Activated CD8-positive, alpha-beta memory T cell treated with anti-CD3 and anti-CD28 coated beads for 36 hours (primary cell): ENCODE measurements around the gene HSPA12B. TPM values are rescaled to one million over a fixed set of nuclear protein-coding genes. Genes with fewer than 3 reads are reported as not detected.

Source experiments
- CTCF ChIA-PET: fragments of 350-600 bp; sonication (Branson Sonifier 250); formaldehyde crosslinking; loops from one replicate; lab custom pipeline; 2021; ENCODE audit warnings: antibody characterized with exemption; lab: Charles Lee
- POLR2A ChIA-PET: fragments of 350-600 bp; sonication (Branson Sonifier 250); formaldehyde crosslinking; loops from one replicate; lab custom pipeline; 2021; ENCODE audit warnings: antibody characterized with exemption; lab: Charles Lee
- total RNA-seq, 2 experiments: library from RNA; stranded (reverse); gene quantifications; one replicate each; pipeline ENCODE4 v1.2.3, GENCODE V29; 2021

HSPA12B gene
- total RNA-seq, 2 experiments from 2014 or later = not detected

DNA sequence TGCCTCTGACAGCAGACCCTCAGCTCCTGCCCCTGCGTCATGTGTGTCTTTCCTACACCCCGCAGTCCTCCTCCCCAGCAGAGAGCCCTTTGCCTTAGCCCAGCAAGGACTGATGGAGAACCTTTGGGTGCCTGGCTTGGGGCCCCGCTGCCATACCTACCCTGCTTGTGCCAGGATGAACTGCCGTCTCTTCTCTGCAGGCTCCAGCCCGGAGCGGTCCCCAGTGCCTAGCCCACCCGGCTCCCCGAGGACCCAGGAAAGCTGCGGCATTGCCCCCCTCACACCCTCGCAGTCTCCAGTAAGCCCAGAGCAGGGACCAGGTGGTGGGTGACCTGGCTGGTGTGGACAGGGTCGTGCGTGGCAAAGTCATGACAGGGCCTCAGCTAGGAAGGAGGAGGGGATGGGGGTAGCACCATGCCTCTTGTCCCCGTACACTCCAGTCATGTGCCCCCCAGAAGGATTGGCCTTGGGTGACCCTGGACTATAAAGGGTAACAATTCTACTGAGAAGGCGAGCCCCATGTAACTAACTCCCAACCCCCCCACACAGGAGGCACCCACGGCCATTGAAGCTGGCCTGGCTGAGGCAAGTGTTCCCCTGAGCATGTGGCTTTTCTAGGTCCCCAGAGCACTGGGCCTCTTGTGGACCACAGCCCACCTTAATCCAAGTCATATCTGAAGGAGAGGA lies 8.3 kb downstream of the HSPA12B start:
- ChIA-PET CTCF (interaction anchor here (0.9 to 1.6 kb wide), 3 partner anchors 18 to 114 kb away, joined by 3 to 4 read pairs (median 3); no protein-coding TSS in a partner anchor), POLR2A (no interaction called here)

DNA sequence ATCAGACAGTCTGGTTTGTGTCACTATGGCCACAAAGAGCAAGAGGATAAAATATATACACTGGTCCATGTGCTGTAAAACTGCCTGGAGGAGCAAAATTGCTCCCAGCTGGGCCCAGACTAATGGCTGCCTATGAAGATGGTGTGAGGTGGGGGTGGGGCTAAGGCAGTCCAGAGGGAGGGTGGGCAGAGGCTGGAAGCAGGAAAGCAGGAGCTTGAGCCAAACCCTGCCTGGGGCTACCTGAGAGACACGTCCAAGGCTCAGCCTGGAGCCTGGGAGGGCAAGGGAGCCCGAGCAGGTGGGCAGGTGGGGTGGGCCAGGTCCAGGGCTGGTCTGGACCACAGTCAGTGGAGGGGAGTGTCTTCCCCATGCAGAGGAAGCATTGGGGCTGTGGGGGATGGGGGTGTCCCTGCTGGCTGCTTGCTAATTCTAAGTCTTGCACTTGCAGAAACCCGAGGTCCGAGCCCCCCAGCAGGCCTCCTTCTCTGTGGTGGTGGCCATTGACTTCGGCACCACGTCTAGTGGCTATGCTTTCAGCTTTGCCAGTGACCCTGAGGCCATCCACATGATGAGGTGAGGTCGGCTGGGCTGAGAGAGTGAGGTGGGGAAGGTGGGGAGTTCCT lies 9.5 kb downstream of the HSPA12B start:
- ChIA-PET CTCF (interaction anchor here (0.9 to 1.6 kb wide), 3 partner anchors 17 to 113 kb away, joined by 3 to 4 read pairs (median 3); no protein-coding TSS in a partner anchor), POLR2A (no interaction called here)

DNA sequence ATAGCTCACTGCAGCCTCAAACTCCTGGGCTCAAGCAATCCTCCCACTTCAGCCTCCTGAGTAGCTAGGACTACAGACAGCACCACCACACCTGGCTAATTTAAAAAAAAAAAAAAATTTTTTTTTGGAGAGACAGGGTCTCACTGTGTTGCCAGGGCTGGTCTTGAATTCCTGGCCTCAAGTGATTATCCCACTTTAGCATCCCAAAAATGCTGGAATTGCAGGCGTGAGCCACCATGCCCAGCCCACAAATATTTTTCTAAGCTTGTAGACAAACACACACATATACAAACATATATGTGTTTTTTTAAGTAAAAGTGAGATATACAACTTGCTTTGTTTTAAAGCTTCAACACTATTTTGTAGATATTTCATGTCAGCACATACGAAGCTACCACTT lies 10.8 kb downstream of the HSPA12B start:
- ChIA-PET POLR2A (no interaction called here), CTCF (interaction anchor here (0.7 to 1.1 kb wide), 2 partner anchors 14 to 27 kb away, joined by 4 to 5 read pairs; no protein-coding TSS in a partner anchor)

DNA sequence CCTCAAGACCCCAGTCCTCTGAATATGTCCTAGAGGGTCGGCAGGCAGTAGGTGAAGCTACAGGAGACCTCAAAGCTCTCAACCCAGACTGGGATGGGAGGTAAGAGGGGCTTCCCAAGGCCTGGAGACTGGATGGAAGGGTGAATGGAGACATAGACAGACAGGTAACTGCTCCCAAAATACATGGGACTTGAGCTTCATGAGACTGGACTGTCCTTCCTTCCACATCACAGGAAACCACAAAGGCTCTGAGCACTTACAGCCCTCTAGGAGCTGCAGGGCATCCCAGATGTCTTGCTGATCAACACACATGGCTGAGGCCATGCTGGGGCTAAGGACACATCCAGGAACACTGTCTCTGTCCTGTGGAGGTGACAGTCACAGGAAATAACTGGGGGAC lies 11.6 kb downstream of the HSPA12B start:
- ChIA-PET CTCF (interaction anchor here (1.6 kb wide), 1 partner anchor 10 kb away, joined by 5 read pairs; no protein-coding TSS in a partner anchor), POLR2A (no interaction called here)

DNA sequence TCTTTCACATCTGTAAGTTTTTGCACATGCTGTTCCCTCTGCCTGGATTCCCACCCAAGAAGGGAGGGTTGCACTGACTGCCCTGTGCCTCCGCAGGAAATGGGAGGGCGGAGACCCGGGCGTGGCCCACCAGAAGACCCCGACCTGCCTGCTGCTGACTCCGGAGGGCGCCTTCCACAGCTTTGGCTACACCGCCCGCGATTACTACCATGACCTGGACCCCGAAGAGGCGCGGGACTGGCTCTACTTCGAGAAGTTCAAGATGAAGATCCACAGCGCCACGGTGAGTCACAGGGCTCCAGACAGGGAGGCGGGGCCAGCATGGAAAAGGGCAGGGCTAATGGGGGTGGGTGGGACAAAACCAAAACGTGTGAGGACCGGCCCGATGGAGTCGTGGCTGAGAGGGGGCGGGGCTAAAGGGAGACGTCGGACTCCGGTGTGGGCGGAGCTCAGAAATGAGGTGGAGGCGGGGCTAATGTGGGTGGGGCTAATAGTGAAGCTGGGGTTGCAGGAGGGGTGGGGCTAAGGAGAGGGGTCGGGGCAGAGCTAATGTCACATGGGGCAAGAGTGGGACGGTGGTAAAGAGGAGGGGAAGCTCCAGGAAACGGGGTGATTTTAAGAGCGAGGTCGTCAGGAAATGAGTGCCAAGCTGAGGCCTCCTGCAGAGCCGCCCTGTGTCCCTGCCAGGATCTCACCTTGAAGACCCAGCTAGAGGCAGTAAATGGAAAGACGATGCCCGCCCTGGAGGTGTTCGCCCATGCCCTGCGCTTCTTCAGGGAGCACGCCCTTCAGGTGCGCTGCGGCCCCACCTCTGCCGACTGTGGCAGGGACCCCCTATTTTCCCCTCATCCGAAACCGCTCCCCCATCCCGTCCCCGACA lies 12.6 kb downstream of the HSPA12B start:
- CTCF ChIA-PET = interaction anchor here (1.6 kb wide), 1 partner anchor 9 kb away, joined by 5 read pairs; no protein-coding TSS in a partner anchor
- POLR2A ChIA-PET = interaction anchor here (0.9 kb wide), 1 partner anchor 23 kb away, joined by 4 read pairs; the partner anchor contains the start of gene ADISSP

DNA sequence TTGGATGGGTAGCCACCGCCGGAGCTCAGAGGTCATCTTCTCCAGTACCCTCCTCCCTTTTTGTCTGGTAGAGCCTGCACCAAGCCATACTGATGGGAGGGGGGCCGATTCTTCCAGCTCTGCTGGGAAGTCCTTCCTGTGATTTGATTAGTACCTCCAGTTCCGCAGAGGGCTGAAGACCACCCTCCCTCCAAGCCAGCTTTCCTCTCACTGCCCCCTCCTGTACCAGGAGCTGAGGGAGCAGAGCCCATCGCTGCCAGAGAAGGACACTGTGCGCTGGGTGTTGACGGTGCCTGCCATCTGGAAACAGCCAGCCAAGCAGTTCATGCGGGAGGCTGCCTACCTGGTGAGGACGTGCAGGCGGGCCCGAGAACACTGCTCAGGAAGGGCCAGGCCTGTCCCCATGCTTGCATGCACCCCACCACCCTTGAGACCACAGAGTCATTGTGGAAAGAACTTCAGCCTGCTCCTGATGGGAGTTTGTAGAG lies 13.2 kb downstream of the HSPA12B start:
- CTCF ChIA-PET = interaction anchor here (1.6 kb wide), 1 partner anchor 9 kb away, joined by 5 read pairs; no protein-coding TSS in a partner anchor

DNA sequence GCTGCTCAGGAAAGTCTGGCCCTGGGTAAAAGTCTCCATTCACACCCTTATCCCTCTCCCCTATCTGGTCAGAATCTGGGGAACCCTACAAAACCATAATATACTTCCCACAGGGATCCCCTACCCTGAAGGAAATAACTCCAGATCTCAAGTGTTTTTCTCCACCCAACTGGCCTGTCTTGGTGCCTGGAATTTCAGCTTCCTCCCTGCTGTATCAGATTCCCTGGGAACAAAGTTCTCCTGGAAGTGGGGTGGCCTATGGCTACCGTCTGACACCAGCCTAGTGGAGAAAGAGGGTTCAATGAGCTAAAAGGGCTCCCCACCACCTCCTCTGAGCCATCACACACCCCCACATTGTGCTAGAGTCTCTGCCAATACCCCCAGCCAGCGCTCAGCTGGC lies 15.0 kb downstream of the HSPA12B start:
- ChIA-PET POLR2A (no interaction called here), CTCF (interaction anchor here (0.6 to 1.3 kb wide), 3 partner anchors 14 to 77 kb away, joined by 3 to 5 read pairs (median 3); no protein-coding TSS in a partner anchor)

More for the DNA sequence above, 13.2 kb downstream of the HSPA12B start:
- POLR2A ChIA-PET = no interaction called here

DNA sequence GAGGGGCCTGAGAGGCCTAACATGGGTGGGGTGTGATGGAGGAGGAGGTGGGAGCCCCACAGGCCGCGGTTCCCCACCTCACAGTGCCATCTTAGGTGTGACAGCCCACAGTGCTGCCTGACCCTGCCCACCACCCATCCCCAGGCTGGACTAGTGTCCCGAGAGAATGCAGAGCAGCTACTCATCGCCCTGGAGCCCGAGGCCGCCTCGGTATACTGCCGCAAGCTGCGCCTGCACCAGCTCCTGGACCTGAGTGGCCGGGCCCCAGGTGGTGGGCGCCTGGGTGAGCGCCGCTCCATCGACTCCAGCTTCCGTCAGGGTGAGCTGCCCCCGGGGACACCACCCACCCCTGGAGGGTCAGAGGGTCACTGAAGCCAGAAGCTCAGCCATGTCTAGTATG lies 15.6 kb downstream of the HSPA12B start:
- ChIA-PET CTCF (interaction anchor here (1.3 to 1.6 kb wide), 2 partner anchors 13 to 70 kb away, joined by 4 to 5 read pairs; no protein-coding TSS in a partner anchor), POLR2A (no interaction called here)

DNA sequence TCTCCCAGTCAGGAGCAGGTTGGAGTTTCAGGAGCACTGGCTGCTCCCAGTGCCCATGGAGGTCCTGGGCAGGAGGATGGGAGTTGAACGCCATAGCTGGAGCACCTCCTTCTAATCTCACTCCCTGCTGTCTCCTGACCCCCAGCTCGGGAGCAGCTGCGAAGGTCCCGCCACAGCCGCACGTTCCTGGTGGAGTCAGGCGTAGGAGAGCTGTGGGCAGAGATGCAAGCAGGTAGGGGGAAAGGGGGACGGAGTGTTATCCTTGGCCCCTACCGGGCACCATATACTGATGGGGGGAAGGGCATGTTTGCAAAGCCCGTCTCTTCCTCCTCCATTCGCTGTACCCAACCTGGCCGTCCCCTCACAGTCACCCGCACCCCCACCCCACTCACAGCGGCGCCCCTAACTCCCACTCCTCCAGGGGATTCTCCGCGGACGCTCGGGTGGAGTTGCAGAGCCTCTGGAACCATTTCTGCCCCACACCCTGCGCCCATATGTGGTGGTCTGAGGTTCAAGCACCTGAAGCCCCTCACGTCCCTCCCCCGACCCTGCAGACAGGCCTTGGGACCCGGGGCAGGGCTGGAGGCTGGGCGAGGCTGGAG lies 16.7 kb downstream of the HSPA12B start:
- ChIA-PET CTCF (interaction anchor here (0.6 to 1.8 kb wide), 4 partner anchors 16 to 71 kb away, joined by 3 to 4 read pairs (median 4); partner anchors contain the start of gene ADISSP), POLR2A (interaction anchor here (0.5 kb wide), 1 partner anchor 216 kb away, joined by 5 read pairs; no protein-coding TSS in a partner anchor)

DNA sequence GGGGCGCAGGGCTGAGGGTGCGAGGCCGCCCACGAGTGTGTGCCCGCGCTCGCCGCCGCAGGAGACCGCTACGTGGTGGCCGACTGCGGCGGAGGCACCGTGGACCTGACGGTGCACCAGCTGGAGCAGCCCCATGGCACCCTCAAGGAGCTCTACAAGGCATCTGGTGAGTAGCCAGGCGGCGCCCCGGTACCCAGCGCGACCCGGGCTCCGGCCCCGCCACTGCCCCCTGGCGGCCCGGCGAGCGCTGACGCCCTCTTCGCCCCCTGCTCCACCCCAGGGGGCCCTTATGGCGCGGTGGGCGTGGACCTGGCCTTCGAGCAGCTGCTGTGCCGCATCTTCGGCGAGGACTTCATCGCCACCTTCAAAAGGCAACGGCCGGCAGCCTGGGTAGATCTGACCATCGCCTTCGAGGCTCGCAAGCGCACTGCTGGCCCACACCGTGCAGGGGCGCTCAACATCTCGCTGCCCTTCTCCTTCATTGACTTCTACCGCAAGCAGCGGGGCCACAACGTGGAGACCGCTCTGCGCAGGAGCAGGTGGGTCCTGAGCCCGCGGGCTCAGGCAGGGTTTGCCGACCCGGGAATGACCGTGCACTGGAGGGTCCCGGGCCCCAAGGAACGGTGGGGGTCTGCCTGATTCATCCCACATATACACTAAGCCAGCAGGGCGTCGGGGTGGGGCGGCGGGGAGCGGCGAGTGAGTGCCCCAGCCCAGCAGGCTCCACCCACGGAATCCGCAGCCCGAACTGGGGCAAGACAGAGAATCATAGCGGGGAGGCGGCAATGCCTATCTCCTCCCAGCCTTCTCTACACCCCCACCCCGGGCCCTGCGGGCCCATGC lies 17.4 kb downstream of the HSPA12B start:
- ChIA-PET POLR2A (interaction anchor here (0.5 kb wide), 1 partner anchor 216 kb away, joined by 5 read pairs; no protein-coding TSS in a partner anchor), CTCF (interaction anchor here (0.6 to 2.4 kb wide), 7 partner anchors 15 to 76 kb away, joined by 3 to 7 read pairs (median 4); partner anchors contain the start of gene ADISSP)

DNA sequence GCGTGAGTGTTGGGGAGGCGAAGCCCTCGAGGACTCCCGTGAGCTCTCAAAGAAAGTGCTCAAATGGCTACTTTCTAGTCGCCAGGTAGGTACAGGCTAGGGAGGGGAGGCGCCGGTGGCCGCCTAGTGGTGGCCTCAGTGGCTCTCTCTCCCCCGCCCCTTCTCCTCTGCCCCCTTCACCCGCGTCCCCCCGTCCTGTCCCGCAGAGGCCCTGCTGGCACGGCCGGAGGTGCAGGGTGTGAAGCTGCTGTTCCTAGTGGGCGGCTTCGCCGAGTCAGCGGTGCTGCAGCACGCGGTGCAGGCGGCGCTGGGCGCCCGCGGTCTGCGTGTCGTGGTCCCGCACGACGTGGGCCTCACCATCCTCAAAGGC lies 18.8 kb downstream of the HSPA12B start:
- ChIA-PET CTCF (interaction anchor here (1.0 to 2.4 kb wide), 5 partner anchors 16 to 120 kb away, joined by 3 to 7 read pairs (median 5); partner anchors contain the start of gene ADISSP), POLR2A (interaction anchor here (0.6 to 1.2 kb wide), 3 partner anchors 15 to 453 kb away, joined by 3 to 4 read pairs (median 4); no protein-coding TSS in a partner anchor)

DNA sequence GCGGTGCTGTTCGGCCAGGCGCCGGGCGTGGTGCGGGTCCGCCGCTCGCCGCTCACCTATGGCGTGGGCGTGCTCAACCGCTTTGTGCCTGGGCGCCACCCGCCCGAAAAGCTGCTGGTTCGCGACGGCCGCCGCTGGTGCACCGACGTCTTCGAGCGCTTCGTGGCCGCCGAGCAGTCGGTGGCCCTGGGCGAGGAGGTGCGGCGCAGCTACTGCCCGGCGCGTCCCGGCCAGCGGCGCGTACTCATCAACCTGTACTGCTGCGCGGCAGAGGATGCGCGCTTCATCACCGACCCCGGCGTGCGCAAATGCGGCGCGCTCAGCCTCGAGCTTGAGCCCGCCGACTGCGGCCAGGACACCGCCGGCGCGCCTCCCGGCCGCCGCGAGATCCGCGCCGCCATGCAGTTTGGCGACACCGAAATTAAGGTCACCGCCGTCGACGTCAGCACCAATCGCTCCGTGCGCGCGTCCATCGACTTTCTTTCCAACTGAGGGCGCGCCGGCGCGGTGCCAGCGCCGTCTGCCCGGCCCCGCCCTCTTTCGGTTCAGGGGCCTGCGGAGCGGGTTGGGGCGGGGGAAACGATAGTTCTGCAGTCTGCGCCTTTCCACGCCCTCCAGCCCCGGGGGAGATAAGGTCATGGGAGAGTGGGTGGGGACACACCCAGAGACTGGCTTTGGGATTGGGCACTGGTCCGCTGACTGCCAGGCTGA lies 19.3 kb downstream of the HSPA12B start:
- CTCF ChIA-PET = interaction anchor here (0.6 to 2.4 kb wide), 7 partner anchors 14 to 635 kb away, joined by 3 to 7 read pairs (median 5); partner anchors contain the start of gene ADISSP
- POLR2A ChIA-PET = interaction anchor here (0.6 to 1.2 kb wide), 3 partner anchors 14 to 453 kb away, joined by 3 to 4 read pairs (median 4); no protein-coding TSS in a partner anchor

DNA sequence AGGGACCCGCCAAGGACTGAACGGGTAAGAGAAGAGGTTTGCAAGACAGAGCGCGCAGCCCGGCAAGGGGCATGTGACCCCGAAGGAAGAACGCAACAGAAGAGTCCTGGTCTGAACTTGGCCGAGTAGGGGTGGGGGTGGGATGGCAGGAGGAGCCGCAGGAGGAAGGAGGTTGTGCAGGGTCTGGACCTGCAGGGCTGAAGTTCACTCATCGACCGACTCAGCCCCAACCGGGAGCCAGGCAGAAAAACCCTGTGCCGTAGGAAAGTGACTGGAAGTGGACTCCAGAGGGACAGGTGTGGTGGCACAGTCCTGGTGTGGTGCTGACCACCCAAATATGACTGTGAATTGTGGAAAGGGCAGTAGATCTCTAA lies 19.9 kb downstream of the HSPA12B start:
- ChIA-PET POLR2A (no interaction called here), CTCF (interaction anchor here (0.6 to 2.0 kb wide), 6 partner anchors 9 to 75 kb away, joined by 3 to 7 read pairs (median 4); partner anchors contain the start of gene AP5S1)

DNA sequence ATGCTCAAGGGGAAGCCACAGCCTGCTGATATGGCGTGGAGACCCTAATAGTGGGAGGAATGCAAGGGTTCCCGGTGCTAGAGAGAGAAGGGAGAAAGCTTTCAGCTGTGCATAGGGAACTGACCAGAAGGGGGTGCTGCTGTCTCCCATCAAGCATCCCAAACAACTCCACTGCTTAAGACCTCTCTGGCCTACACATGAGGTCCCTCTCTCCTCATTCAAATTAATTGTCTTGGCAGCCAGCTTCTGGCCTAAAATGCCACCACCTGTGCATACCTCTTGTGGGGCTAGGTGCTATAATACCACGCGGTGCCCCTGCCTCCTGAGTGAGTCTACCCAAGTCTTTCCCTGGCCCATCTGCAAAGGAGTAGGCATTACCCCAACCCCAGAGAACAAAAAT lies 20.6 kb downstream of the HSPA12B start:
- POLR2A ChIA-PET = no interaction called here
- CTCF ChIA-PET = interaction anchor here (0.8 to 2.0 kb wide), 8 partner anchors 9 to 102 kb away, joined by 3 to 7 read pairs (median 4); partner anchors contain the start of genes AP5S1 and CENPB

DNA sequence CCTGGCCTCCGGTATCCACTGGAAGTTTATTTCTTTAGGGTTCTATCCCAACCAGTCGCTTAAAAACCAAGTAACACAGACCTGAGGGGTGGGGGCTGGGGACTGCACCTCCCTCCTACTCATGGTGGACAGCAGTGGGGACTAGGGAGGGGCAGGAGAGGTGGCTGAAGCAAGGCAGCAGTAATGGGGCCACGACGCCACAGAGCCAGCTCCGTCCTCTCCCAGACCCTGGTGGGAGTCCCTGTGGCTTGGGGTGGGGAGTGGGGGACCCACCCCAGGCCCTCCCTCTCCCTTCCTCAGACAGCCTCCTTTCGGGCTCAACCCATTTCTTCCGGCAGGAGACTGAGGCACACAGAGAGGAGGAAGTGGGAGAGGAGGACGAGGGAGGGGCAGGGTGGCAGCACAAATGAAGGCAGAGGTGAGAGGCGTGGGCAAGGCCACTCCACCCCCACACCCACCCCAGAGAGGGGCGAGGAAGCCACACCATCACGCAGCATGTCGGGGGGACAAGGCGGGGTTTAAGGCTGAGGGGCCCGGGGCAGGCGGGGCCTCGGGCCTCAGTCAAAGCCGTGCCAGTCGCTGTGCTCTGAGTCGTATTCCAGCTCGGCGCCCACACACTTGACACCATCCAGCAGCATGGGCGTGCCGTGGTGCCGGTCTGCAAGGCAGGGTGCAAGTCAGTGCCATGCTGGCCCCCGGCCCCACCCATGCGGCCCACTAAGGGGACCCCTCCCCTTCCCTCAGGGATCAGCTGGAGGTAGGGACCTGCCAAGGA lies 21.2 kb downstream of the HSPA12B start:
- CTCF ChIA-PET = interaction anchor here (0.8 to 2.0 kb wide), 9 partner anchors 8 to 101 kb away, joined by 3 to 7 read pairs (median 5); partner anchors contain the start of genes AP5S1 and CENPB
- POLR2A ChIA-PET = no interaction called here
